GM12801 (cell line): ENCODE measurements around the gene TMEM129.

ENCODE experiments used
- TF ChIP-seq, protein P1 (sequence below): IDR thresholded peaks from one replicate; pipeline ENCODE4 v1.5.1; 2011; ENCODE audit warnings: control low read depth; ENCODE audit not compliant: insufficient read length; ENCODE audit errors: extremely low read depth

TMEM129 gene

GRCh38 chr4:1760521-1761071, 39.5 kb upstream of the TMEM129 start:
- TF ChIP-seq, protein P1, sequence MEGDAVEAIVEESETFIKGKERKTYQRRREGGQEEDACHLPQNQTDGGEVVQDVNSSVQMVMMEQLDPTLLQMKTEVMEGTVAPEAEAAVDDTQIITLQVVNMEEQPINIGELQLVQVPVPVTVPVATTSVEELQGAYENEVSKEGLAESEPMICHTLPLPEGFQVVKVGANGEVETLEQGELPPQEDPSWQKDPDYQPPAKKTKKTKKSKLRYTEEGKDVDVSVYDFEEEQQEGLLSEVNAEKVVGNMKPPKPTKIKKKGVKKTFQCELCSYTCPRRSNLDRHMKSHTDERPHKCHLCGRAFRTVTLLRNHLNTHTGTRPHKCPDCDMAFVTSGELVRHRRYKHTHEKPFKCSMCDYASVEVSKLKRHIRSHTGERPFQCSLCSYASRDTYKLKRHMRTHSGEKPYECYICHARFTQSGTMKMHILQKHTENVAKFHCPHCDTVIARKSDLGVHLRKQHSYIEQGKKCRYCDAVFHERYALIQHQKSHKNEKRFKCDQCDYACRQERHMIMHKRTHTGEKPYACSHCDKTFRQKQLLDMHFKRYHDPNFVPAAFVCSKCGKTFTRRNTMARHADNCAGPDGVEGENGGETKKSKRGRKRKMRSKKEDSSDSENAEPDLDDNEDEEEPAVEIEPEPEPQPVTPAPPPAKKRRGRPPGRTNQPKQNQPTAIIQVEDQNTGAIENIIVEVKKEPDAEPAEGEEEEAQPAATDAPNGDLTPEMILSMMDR, result no peak

GRCh38 chr4:1759818-1760223, 38.7 kb upstream of the TMEM129 start:
- TF ChIP-seq, protein P1, result no peak

DNA sequence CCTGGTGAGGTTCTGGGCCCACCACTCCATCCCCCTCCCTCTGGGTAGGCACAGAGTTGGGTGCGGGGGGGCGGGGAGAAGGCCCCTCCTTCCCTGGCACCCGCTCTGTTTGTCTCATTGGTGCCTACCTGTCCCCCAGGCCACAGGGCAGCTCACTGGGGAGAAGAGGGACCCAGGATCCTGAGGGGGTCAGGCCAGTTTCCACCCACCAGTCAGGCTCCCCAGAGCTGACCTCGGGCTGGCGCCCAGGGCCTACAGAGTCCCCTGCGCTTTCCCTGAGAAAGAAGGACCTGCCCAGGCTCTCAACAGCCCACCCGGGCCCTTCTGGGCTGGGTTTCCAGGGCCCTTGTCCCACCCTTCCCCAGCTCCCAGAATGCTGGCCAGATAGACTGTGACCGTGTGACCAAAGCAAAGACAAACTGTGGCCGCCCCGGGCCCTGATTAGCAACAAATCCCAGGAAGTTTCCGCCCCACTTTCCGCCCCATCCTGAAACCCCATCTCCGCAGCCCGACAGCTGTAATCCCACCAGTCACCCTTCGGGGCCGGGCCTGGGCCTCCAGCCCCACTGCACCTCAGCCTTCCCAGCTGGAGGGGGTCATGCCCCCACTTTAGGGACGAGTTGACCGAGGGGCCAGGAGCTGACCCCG, 38.2 kb upstream of the TMEM129 start:
- TF ChIP-seq, protein P1, result no peak

- TF ChIP-seq, protein P1, result no peak
Measured at GRCh38 chr4:1758306-1759121, 37.4 kb upstream of the TMEM129 start.

- TF ChIP-seq, protein P1, result no peak
Measured at GRCh38 chr4:1757836-1758235, 36.7 kb upstream of the TMEM129 start.

DNA sequence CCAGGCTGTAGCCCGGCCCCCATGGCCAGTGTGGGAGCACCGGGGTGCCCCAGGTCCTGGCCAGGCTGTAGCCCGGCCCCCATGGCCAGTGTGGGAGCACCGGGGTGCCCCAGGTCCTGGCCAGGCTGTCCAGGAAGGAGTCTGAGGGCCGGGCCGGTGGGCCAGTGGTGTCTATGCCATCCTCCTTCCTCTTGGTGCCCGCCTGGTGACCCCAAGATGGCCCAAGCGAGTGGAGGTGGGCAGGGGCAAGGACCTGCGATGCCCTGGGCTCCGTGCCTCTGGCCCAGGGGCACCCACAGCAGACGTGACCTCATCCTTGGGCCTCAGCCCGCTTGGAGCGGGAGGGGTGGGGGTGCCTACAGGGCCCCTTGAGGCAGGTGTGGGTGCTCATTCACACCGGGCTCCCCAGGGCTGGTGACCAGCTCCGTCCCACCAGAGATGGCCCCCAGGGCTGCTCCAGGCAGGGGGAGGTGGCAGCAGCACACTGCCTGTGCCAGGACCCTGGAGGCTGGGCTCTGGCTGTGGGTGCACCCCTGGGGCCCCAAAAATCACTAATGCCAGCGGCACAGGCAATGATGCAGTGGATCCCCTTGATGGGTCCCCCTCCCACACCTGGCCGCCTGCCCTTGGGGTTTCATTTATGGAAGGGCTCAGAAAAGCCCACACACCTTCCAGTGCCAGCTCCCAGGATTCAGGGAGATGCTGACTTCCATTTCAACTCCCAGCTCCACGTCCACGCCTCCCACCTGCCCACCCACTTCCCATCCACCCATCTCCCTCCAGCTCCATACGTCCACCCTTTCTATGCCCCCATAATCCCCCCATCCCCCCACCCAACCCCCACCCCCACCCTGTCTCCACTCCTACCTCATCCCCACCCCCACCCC, 36.0 kb upstream of the TMEM129 start:
- TF ChIP-seq, protein P1, result no peak

GRCh38 chr4:1756079-1756478, 35.0 kb upstream of the TMEM129 start:
- TF ChIP-seq, protein P1, result no peak
